HG03060 (cell line): ENCODE measurements around the gene ARPC4.

Experiments used
- ATAC-seq: cut with Tn5 transposase; IDR thresholded peaks from one replicate; pipeline ENCODE4 v1.9.1; 2021; ENCODE audit warnings: low read depth, moderate number of reproducible peaks; ENCODE audit not compliant: unreplicated experiment

Gene ARPC4

DNA sequence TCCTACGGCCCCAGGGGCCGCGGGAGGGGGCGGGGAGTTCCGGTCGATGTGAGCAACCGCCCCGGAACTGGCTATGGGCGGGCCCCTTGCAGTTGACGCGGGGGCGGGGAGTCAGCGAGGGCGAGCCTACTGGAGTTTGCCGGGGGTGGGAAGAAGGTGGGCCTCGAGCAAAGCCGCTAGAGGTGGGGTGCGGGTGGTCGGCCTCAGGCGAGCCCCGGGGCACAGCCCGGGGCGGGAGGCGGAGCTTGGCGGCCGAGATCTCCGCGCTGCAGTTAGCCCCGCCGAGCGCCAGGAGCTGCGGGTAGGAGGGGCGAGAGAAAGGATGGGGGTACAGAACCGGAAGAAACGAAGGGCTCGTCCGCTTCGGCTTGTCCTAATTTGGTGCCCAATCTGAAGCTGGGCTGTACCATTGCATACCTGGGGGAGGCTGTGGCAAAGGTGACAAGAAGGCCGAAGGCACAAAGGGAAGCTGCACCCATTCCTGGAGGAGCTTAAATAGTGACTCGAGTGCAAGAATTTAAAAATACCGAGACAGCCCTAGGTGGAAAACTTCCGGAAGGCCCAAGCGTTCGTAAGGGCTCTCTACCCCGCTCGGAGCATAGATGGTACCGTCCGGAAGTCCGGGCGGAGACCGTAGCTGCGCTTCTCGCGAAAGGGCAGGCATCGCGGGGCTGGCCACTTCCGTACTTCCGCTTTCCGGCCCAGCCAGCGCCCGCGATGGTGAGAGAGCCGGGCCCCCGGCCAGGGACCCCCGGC, at the start of gene ARPC4, which contains the start of gene TADA3:
ARPC4 (plus strand) TSS at position 678 of the 756 bp plus-strand sequence; CDS start at position 718, 40 bp downstream.
TADA3 (minus strand) TSS at position 69 of the 756 bp plus-strand sequence. CDS start 1,007 bp downstream, outside the sequence.
- ATAC-seq, result peak; percentile 84

DNA sequence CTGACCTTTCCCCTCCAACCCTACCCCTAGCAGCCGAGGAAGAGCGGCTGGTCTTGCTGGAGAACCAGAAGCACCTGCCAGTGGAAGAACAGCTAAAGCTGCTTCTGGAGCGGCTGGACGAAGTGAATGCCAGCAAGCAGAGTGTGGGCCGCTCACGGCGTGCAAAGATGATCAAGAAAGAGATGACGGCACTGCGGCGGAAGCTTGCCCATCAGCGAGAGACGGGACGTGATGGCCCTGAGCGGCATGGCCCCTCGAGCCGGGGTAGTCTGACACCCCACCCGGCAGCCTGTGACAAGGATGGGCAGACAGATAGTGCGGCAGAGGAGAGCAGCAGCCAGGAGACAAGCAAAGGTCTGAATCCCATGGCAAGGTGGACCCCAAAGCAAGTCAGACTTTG, 49.3 kb upstream of the ARPC4 start:
- no peak for ATAC-seq

GRCh38 chr3:9744162-9744561, 48.7 kb upstream of the ARPC4 start:
- ATAC-seq, result no peak

DNA sequence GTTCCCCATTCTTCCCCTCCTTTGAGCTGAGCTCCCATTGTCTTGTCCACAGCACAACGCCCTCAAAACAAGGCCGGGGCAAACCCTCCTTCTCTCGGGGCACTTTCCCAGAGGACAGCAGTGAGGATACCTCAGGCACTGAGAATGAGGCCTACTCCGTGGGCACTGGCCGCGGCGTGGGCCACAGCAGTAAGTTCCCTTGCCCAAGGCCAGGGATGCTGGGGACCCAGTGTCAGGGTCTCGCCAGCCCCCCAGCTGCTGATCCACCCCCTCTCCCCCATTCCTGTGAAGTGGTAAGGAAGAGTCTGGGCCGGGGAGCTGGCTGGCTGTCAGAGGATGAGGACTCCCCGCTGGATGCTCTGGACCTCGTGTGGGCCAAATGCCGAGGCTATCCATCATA, 47.4 kb upstream of the ARPC4 start:
- no peak for ATAC-seq

- no peak for ATAC-seq
Observed at GRCh38 chr3:9746330-9746729, 46.6 kb upstream of the ARPC4 start.

DNA sequence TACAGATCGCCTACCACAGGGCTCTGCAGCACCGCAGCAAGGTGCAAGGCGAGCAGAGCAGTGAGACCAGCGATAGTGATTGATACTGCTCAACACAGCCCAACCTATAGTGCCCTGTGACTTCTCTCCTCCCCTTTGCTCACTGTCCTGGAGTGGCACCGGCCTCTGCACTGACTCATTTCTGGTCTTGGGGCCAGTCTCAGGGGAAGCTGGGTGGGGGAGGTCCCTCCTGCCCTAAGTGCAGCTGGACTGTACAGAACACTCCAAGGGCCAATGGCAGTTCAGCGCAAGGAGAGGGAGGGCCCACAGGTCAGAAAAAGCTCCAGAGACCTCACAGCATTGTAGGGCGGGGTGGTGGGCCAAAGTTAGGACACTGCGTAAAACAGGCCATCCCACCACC, 45.6 kb upstream of the ARPC4 start:
- ATAC-seq, result no peak

GRCh38 chr3:9748031-9748430, 44.9 kb upstream of the ARPC4 start:
- no peak for ATAC-seq

DNA sequence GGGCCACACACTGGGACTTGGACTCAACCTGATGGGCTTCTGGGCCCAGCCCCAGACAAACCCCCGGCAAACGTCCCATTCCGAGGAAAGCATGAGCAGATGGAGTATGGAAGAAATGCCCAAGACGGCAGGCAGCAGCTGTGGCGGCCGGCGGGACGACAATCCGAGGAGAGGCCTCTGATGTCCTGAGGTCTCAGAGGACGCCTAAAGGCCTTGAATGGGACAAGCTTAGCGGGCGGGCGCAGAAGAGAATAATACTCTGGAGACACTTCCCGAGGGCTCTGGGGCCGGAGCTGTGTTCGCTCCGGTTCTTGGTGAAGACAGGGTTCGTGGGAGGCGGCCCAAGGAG, 43.6 kb upstream of the ARPC4 start:
- no peak for ATAC-seq

GRCh38 chr3:9749645-9750555, 43.0 kb upstream of the ARPC4 start, which contains the start of gene OGG1:
Gene OGG1, plus strand, starts transcription at chr3:9749952. Its CDS starts 335 bp downstream, at chr3:9750287.
- ATAC-seq, result peak; percentile 67

- ATAC-seq, result no peak
Observed at GRCh38 chr3:9750556-9751411, 42.1 kb upstream of the ARPC4 start.

DNA sequence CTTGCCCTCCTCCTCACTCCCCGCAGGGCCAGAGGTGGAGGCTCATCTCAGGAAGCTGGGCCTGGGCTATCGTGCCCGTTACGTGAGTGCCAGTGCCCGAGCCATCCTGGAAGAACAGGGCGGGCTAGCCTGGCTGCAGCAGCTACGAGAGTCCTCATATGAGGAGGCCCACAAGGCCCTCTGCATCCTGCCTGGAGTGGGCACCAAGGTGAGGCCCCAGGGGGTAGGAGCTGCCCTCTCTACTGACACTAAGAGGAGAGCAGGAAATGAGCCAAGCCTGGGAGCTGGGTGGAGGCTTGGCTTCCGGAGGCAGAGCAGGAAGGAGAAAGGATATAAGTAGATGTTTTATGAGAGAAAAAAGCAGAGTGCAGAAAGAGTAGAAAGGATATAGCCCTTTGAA, 38.2 kb upstream of the ARPC4 start:
- no peak for ATAC-seq

GRCh38 chr3:9757427-9757826, 35.5 kb upstream of the ARPC4 start:
- no peak for ATAC-seq

GRCh38 chr3:9760779-9761505, 31.9 kb upstream of the ARPC4 start:
- no peak for ATAC-seq

GRCh38 chr3:9761919-9762318, 31.0 kb upstream of the ARPC4 start:
- ATAC-seq, result no peak

DNA sequence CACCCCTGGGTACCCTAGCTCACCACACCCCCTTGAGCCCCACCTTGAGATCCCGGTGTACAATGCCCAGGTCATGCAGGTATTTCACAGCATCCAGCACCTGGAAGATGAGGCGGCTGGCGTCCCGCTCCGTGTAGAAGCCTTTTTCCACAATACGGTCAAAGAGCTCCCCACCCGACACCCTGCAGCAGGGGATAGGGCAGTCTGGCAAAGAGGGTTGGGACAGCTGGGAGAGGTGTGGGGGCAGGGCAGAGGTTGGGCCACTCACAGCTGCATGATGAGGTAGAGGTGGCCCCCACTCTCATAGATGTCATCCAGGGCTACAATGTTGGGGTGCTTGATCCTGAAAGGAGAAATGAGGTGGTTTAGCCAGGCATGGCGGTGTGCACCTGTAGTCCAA, 30.0 kb upstream of the ARPC4 start:
- ATAC-seq, result no peak

DNA sequence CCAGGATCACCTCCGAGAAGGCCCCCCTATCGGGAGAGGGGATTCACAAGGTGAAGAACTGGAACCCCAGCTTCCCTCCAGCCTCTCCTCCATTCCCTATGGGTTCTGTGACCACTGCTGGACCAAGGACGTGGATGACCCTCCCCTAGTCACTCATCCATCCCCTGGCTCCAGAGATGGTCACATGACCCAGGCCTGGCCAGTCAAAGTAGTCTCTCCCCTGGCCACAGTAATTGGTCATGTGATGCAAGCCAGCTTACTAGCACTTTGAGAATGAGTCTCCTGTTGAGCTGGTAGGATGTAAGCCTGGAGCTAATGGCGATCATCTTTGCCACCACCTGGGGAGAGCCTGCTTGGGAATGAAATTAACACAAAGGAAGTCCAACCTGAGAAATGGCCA, 27.0 kb upstream of the ARPC4 start:
- ATAC-seq, result no peak

DNA sequence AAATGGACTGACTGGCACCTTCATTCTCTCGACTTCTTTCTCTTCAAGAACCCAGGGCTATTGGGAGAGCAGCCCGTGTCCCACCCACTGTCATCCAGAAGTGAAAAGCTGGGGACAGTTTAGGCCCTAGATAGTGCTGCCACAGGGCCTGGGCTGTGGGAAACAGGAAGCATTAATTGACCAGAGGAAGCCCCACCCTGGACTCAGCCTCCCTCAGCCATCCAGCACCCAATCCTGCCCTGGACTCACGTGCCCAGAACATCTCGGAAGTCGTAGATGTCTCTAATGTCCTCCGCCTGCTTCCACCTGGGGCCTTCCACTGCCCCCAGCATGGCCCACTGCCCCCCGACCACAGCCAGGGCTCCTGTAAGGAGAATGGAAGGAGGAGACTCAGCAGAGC, 25.5 kb upstream of the ARPC4 start:
- no peak for ATAC-seq

GRCh38 chr3:9768141-9768775, 24.6 kb upstream of the ARPC4 start:
- no peak for ATAC-seq

DNA sequence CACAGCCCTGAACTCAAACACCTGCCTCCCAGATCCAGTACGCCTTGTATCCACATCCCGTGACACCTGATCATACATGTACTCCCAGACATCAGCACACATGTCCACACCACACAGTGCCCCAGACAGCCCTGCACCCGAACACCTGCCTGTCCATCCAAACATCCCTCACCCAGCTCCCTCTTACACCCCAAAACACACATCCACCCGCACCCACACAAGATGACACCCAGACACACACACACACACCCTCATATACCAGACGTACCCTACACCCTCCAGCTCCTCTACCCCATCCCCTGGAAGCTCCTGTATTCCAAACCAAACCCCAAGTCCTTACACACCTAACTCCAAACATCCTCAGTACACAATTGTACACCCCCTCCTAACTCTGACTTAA, 23.9 kb upstream of the ARPC4 start:
- ATAC-seq, result no peak
